Thoracic aorta (tissue), 2 donors: ENCODE measurements around the gene SPACA6. TPM values are rescaled to one million over a fixed set of nuclear protein-coding genes. Genes with fewer than 3 reads are reported as not detected.

Experiments used
- ATAC-seq: fragments of 150-250 bp; one replicate; pipeline ENCODE4 v1.8.0; 2017; ENCODE audit warnings: low read depth; ENCODE audit not compliant: insufficient number of reproducible peaks, low FRiP score
- DNase-seq: peaks from one replicate; pipeline ENCODE4 v3.0.0-alpha.2; 2020; ENCODE audit warnings: low spot score
- H3K27ac ChIP-seq, 2 donors: fragments of 200-600 bp; sonication (generic); 1 replicate in 1 of 2; 2 replicates in 1 of 2; pipeline ENCODE4 v1.5.1; 2016; ENCODE audit warnings: mild to moderate bottlenecking in 2 of 2, moderate library complexity in 2 of 2
- H3K27me3 ChIP-seq: fragments of 200-600 bp; sonication (generic); replicated peaks from 2 replicates; pipeline ENCODE4 v1.6.0; 2016; ENCODE audit warnings: mild to moderate bottlenecking; ENCODE audit not compliant: insufficient read depth
- H3K36me3 ChIP-seq: fragments of 200-600 bp; sonication (generic); one replicate; pipeline ENCODE4 v1.5.1; 2016
- H3K4me1 ChIP-seq, 2 donors: fragments of 200-600 bp; sonication (generic); 1 replicate in 1 of 2; 2 replicates in 1 of 2; pipeline versions ENCODE4 v1.5.1 to v1.6.0; 2016; ENCODE audit warnings: low read depth in 2 of 2, mild to moderate bottlenecking in 1 of 2; ENCODE audit not compliant: control insufficient read depth in 1 of 2
- H3K4me3 ChIP-seq: fragments of 200-600 bp; sonication (generic); 2 replicates; pipeline ENCODE4 v1.5.1; 2016; ENCODE audit warnings: mild to moderate bottlenecking
- H3K9me3 ChIP-seq: fragments of 200-600 bp; sonication (generic); 2 replicates; pipeline ENCODE4 v1.5.1; 2016
- CTCF ChIP-seq: fragments of 200-600 bp; sonication (generic); IDR thresholded peaks from one replicate; pipeline ENCODE4 v1.5.1; 2019; ENCODE audit warnings: antibody characterized with exemption
- total RNA-seq, 2 donors: library from RNA; depleted of rRNA; stranded (reverse); fragments of >200 nt; gene quantifications; one replicate each; pipeline versions ENCODE4 v1.1.0 to v1.2.3, GENCODE V29; 2016

SPACA6 gene
- total RNA-seq, 2 donors from 2014 or later, result 24.1 to 72.4 TPM

- no peak for TF ChIP-seq CTCF
- H3K4me3 ChIP-seq, result no peak overlapping the region
- no peak overlapping the region for H3K27ac ChIP-seq
- DNase-seq (no peak), ATAC-seq (no peak)
- no peaks in the 10 kb centered on the region for H3K27me3 ChIP-seq
- no peaks in the 10 kb centered on the region for H3K4me1 ChIP-seq
- H3K36me3 ChIP-seq, result no peaks in the 10 kb centered on the region
- H3K9me3 ChIP-seq, result no peaks in the 10 kb centered on the region
These were observed 11.7 kb upstream of the SPACA6 start for GRCh38 chr19:51681286-51681941.

- Histone ChIP-seq H3K4me3 (no peak overlapping the region), H3K27me3 (no peaks in the 10 kb centered on the region), H3K36me3 (no peaks in the 10 kb centered on the region), H3K9me3 (no peaks in the 10 kb centered on the region), H3K4me1 (peaks cover 7 to 20% of the 10 kb centered on the region in 2 donors), H3K27ac (no peak overlapping the region)
- DNase-seq (no peak), ATAC-seq (no peak)
- no peak for TF ChIP-seq CTCF
These were observed 7.0 kb upstream of the SPACA6 start for GRCh38 chr19:51686171-51686570.

- Histone ChIP-seq H3K4me3 (peak overlapping the region; percentile 85), H3K36me3 (no peaks in the 10 kb centered on the region), H3K4me1 (peaks cover 17 to 38% of the 10 kb centered on the region in 2 donors), H3K9me3 (no peaks in the 10 kb centered on the region), H3K27ac (peak overlapping the region; percentile 92 to 97), H3K27me3 (no peaks in the 10 kb centered on the region)
- no peak for TF ChIP-seq CTCF
- ATAC-seq, result peak; percentile 20
- DNase-seq, result peak; percentile 28
These were observed 5.1 kb upstream of the SPACA6 start for GRCh38 chr19:51687791-51688670.

GRCh38 chr19:51688671-51689571 is 4.2 kb upstream of the SPACA6 start:
- Histone ChIP-seq H3K36me3 (no peaks in the 10 kb centered on the region), H3K27me3 (no peaks in the 10 kb centered on the region), H3K27ac (peak overlapping the region; percentile 92 to 97), H3K9me3 (no peaks in the 10 kb centered on the region), H3K4me1 (peaks cover 17 to 47% of the 10 kb centered on the region in 2 donors), H3K4me3 (peak overlapping the region; percentile 85)
- ATAC-seq (peak; percentile 78), DNase-seq (peak; percentile 74)
- peak; percentile 13 for TF ChIP-seq CTCF
